HepG2 (cell line): ENCODE data around the gene SNU13. TPM values are rescaled to one million over a fixed set of nuclear protein-coding genes. Genes with fewer than 3 reads are reported as not detected.

Source experiments
- ATAC-seq: fragments of 200-7000 bp; cut with Tn5 transposase; 3 replicates; pipeline ENCODE4 v1.9.1; 2020; ENCODE audit warnings: mild to moderate bottlenecking, moderate library complexity
- BruUV-seq: library from RNA; stranded (reverse); fragments of 400-500 nt; replicated peaks from 2 replicates; lab custom pipeline; 2021; lab: Mats Ljungman, UMichigan
- CTCF ChIA-PET: fragments of 300-600 bp; formaldehyde crosslinking; extraction: SDS; loops from one replicate; lab custom pipeline; 2021; ENCODE audit warnings: low total read pairs, inconsistent platforms, low intra/inter-chr PET ratio; lab: Yijun Ruan, JAX
- POLR2A ChIA-PET: fragments of 350-600 bp; sonication (Branson Sonifier 250); formaldehyde crosslinking; loops from one replicate; lab custom pipeline; 2020; ENCODE audit warnings: antibody characterized with exemption, inconsistent platforms; lab: Yijun Ruan, JAX
- DNase-seq: peaks from one replicate; pipeline ENCODE4 v3.0.0-alpha.2; 2015; ENCODE audit warnings: low spot score
- FAIRE-seq: peaks from 3 replicates; lab custom pipeline; 2011; peaks lifted over from hg19 to GRCh38; lab: Jason Lieb, UNC
- H2AFZ ChIP-seq: one replicate; pipeline ENCODE4 v1.6.1; 2011; ENCODE audit warnings: low read length, inconsistent platforms
- H3K27ac ChIP-seq: fragments of 300-600 bp; 3 replicates; pipeline ENCODE4 v1.8.0; 2011; ENCODE audit warnings: mixed run types, mild to moderate bottlenecking, mixed read lengths, low read length, inconsistent platforms; ENCODE audit not compliant: insufficient read depth; ENCODE audit errors: extremely low read length
- H3K27me3 ChIP-seq, 2 experiments: fragments of 200-600 bp in 1 of 2; 2 replicates in 1 of 2; 3 replicates in 1 of 2; pipeline versions ENCODE4 v1.6.0 to v1.8.0; 2011; ENCODE audit warnings: low read length in 2 of 2, mild to moderate bottlenecking in 2 of 2, moderate library complexity in 2 of 2, inconsistent platforms in 1 of 2; ENCODE audit not compliant: insufficient read depth in 2 of 2, control insufficient read depth in 1 of 2
- H3K36me3 ChIP-seq, 2 experiments: fragments of 200-600 bp in 1 of 2; replicated peaks in 1 of 2; 2 replicates in 1 of 2; 3 replicates in 1 of 2; pipeline versions ENCODE4 v1.5.1 to v1.8.0; 2011; ENCODE audit warnings: low read length in 2 of 2, inconsistent platforms in 1 of 2; ENCODE audit not compliant: insufficient read depth in 2 of 2, control insufficient read depth in 1 of 2
- H3K4me1 ChIP-seq: 2 replicates; pipeline ENCODE4 v1.5.1; 2012; ENCODE audit warnings: low read length, inconsistent platforms; ENCODE audit not compliant: insufficient read depth
- H3K4me2 ChIP-seq: 2 replicates; pipeline ENCODE4 v1.6.0; 2011; ENCODE audit warnings: low read depth, low read length, inconsistent platforms
- H3K4me3 ChIP-seq, 3 experiments: fragments of 200-600 bp in 1 of 3; sonication (generic), shearing (Covaris generic) in 1 of 3; replicated peaks in 1 of 3; 2 replicates each; pipeline ENCODE4 v1.5.1; 2011 to 2016; ENCODE audit warnings: low read length in 3 of 3, inconsistent platforms in 2 of 3, low read depth in 2 of 3, mild to moderate bottlenecking in 2 of 3, control low read depth in 1 of 3, mixed read lengths in 1 of 3; ENCODE audit not compliant: insufficient read depth in 1 of 3
- H3K79me2 ChIP-seq: one replicate; pipeline ENCODE4 v1.6.1; 2011; ENCODE audit warnings: low read length, inconsistent platforms; ENCODE audit not compliant: insufficient read depth
- H3K9ac ChIP-seq: 2 replicates; pipeline ENCODE4 v1.6.0; 2011; ENCODE audit warnings: mild to moderate bottlenecking, low read depth, low read length, inconsistent platforms; ENCODE audit not compliant: insufficient read depth
- H3K9me3 ChIP-seq: 2 replicates; pipeline ENCODE4 v1.5.1; 2012; ENCODE audit warnings: mild to moderate bottlenecking, low read length
- H4K20me1 ChIP-seq: 2 replicates; pipeline ENCODE4 v1.6.0; 2011; ENCODE audit warnings: inconsistent platforms, mild to moderate bottlenecking, low read length, moderate library complexity; ENCODE audit not compliant: insufficient read depth
- BHLHE40 ChIP-seq: IDR thresholded peaks from 2 replicates; pipeline ENCODE4 v1.6.1; 2011; ENCODE audit warnings: low read length, improper control_type of control experiment
- FOXC1 ChIP-seq: sonication (generic); formaldehyde crosslinking; IDR thresholded peaks from 2 replicates; pipeline ENCODE4 v1.8.0; 2022; ENCODE audit warnings: mild to moderate bottlenecking, missing genetic modification reagents, borderline replicate concordance
- MTA3 ChIP-seq: sonication (generic); formaldehyde crosslinking; IDR thresholded peaks from 2 replicates; pipeline ENCODE4 v1.4.0; 2020; ENCODE audit warnings: missing genetic modification reagents
- NFE2L1 ChIP-seq: sonication (generic); formaldehyde crosslinking; IDR thresholded peaks from 2 replicates; pipeline ENCODE4 v1.4.0; 2020; ENCODE audit warnings: missing genetic modification reagents, mild to moderate bottlenecking, borderline replicate concordance
- NFIB ChIP-seq: sonication (generic); formaldehyde crosslinking; IDR thresholded peaks from 2 replicates; pipeline ENCODE4 v1.9.0; 2021; ENCODE audit warnings: missing genetic modification reagents, mild to moderate bottlenecking, borderline replicate concordance
- NFKBIZ ChIP-seq: IDR thresholded peaks from 2 replicates; pipeline ENCODE4 v1.6.1; 2018; ENCODE audit warnings: missing genetic modification reagents, missing compliant biosample characterization
- SAP130 ChIP-seq: IDR thresholded peaks from 2 replicates; pipeline ENCODE4 v1.6.1; 2016; ENCODE audit warnings: low read depth
- TARDBP ChIP-seq: sonication (generic); formaldehyde crosslinking; IDR thresholded peaks from 2 replicates; pipeline ENCODE4 v1.8.0; 2022; ENCODE audit warnings: mild to moderate bottlenecking, missing genetic modification reagents
- ZBTB21 ChIP-seq: sonication (generic); formaldehyde crosslinking; IDR thresholded peaks from 2 replicates; pipeline ENCODE4 v1.4.0; 2020; ENCODE audit warnings: missing genetic modification reagents
- ZFYVE20 ChIP-seq: sonication (generic); formaldehyde crosslinking; IDR thresholded peaks from 2 replicates; pipeline ENCODE4 v1.8.0; 2023; ENCODE audit warnings: low read depth, mild to moderate bottlenecking, moderate library complexity, missing genetic modification reagents, borderline replicate concordance
- ZNF232 ChIP-seq: sonication (generic); formaldehyde crosslinking; IDR thresholded peaks from 2 replicates; pipeline ENCODE4 v1.4.0; 2020; ENCODE audit warnings: missing genetic modification reagents, borderline replicate concordance
- ZNF331 ChIP-seq: sonication (generic); formaldehyde crosslinking; IDR thresholded peaks from 2 replicates; pipeline ENCODE4 v1.4.0; 2020; ENCODE audit warnings: missing genetic modification reagents
- ZNF619 ChIP-seq: sonication (generic); formaldehyde crosslinking; IDR thresholded peaks from 2 replicates; pipeline ENCODE4 v1.4.0; 2020; ENCODE audit warnings: mild to moderate bottlenecking, missing genetic modification reagents
- ZNF782 ChIP-seq: sonication (generic); formaldehyde crosslinking; IDR thresholded peaks from 2 replicates; pipeline ENCODE4 v1.4.0; 2020; ENCODE audit warnings: missing genetic modification reagents, mild to moderate bottlenecking, borderline replicate concordance
- ZSCAN30 ChIP-seq: sonication (generic); formaldehyde crosslinking; IDR thresholded peaks from 2 replicates; pipeline ENCODE4 v1.5.0; 2020; ENCODE audit warnings: mild to moderate bottlenecking, missing genetic modification reagents
- WGBS: methylation state at CpG from one replicate; pipeline ENCODE4 v1.1.6; 2017; ENCODE audit warnings: low lambda C conversion rate; 5-methylcytosine and 5-hydroxymethylcytosine counted together
- in situ Hi-C: cut with HindIII; loops from 2 replicates; pipeline ENCODE4 v1.10.0; 2017; ENCODE audit warnings: low pct_unique_long_range_greater_than_20kb; ENCODE audit not compliant: extremely low pct_ligation_motif_present
- intact Hi-C: fragments of 100-400 bp; cut with micrococcal nuclease; formaldehyde crosslinking; loops from one replicate; pipeline ENCODE4 v1.10.0; 2022; ENCODE audit not compliant: unreplicated experiment
- polyA plus RNA-seq, 8 experiments: library from polyadenylated mRNA; depleted of rRNA in 3 of 8; stranded (reverse) in 7 of 8; unstranded in 1 of 8; fragments of >200 nt; fragmentation: Illumina TruSeq in 4 of 8; extraction: Trizol in 4 of 8; gene quantifications; 2 replicates each; pipeline versions ENCODE4 v1.2.1 to v1.2.3, GENCODE V29; 2011 to 2016; ENCODE audit warnings: low read depth in 4 of 8, missing spikeins in 1 of 8, mixed read lengths in 1 of 8; ENCODE audit not compliant: insufficient read depth in 1 of 8
- total RNA-seq, 5 experiments: library from RNA; depleted of rRNA; stranded (reverse); fragments of >200 nt; fragmentation: Illumina TruSeq; extraction: Trizol; gene quantifications; 2 replicates each; pipeline ENCODE4 v1.2.3, GENCODE V29; 2016; ENCODE audit warnings: low read depth in 1 of 5
- TF ChIP-seq, protein P1 (sequence below): sonication (generic); formaldehyde crosslinking; IDR thresholded peaks from 2 replicates; pipeline ENCODE4 v1.9.0; 2021; ENCODE audit warnings: missing genetic modification reagents, borderline replicate concordance

SNU13 gene
- total and polyA plus RNA-seq, 2 of the 13 experiments (the other 11 are each of a cell fraction or from before 2014, with no cell fraction given) = 203 to 287 TPM

DNA sequence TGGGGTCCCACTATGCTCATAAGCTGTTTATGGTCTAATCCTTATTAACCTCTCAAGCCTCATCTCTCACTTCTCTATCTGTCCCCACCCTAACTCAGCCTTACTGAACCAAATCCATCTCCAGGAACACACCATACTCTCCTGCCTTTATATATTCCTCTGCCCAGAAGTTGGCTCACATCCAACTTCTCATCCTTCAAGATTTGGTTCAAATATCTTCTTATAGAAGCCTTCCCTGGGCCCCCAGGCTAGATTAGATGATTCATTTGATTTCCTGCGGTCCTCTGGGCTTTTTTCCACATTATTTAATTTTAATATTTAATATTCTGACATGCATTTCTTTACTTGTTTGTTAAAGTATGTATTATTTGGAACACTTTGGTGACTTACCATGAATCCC is 33.8 kb upstream of the SNU13 start:
- in situ Hi-C loops = no loop called here
- ATAC-seq = no peak
- H3K4me2 ChIP-seq = no peak overlapping the region
- WGBS = 7% methylated on average over 1 of the region's 1 CpG
- no peaks in the 10 kb centered on the region for H3K36me3 ChIP-seq
- no peaks in the 10 kb centered on the region for H3K4me1 ChIP-seq
- H3K9ac ChIP-seq = no peak overlapping the region
- no peaks in the 10 kb centered on the region for H3K79me2 ChIP-seq
- BruUV-seq = no TSS peak
- POLR2A ChIA-PET = no interaction called here
- CTCF ChIA-PET = no interaction called here
- FAIRE-seq = no peak
- DNase-seq = no peak
- no peaks in the 10 kb centered on the region; a peak in 2 of 5 replicates for H3K27me3 ChIP-seq
- no peaks in the 10 kb centered on the region for H4K20me1 ChIP-seq
- TF ChIP-seq ZSCAN30 = no peak
- TF ChIP-seq, protein P1, sequence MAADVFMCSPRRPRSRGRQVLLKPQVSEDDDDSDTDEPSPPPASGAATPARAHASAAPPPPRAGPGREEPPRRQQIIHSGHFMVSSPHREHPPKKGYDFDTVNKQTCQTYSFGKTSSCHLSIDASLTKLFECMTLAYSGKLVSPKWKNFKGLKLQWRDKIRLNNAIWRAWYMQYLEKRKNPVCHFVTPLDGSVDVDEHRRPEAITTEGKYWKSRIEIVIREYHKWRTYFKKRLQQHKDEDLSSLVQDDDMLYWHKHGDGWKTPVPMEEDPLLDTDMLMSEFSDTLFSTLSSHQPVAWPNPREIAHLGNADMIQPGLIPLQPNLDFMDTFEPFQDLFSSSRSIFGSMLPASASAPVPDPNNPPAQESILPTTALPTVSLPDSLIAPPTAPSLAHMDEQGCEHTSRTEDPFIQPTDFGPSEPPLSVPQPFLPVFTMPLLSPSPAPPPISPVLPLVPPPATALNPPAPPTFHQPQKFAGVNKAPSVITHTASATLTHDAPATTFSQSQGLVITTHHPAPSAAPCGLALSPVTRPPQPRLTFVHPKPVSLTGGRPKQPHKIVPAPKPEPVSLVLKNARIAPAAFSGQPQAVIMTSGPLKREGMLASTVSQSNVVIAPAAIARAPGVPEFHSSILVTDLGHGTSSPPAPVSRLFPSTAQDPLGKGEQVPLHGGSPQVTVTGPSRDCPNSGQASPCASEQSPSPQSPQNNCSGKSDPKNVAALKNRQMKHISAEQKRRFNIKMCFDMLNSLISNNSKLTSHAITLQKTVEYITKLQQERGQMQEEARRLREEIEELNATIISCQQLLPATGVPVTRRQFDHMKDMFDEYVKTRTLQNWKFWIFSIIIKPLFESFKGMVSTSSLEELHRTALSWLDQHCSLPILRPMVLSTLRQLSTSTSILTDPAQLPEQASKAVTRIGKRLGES (CRISPR knock-in tag) = no peak
- TF ChIP-seq ZNF619 (CRISPR knock-in tag) = no peak
- TF ChIP-seq FOXC1 (CRISPR knock-in tag) = no peak
- TF ChIP-seq BHLHE40 = no peak
- TF ChIP-seq NFIB (CRISPR knock-in tag) = no peak
- no peak for TF ChIP-seq ZFYVE20 (CRISPR knock-in tag)
- TF ChIP-seq ZNF331 (CRISPR knock-in tag) = no peak
- no peak for TF ChIP-seq SAP130
- no peak for TF ChIP-seq ZNF782 (CRISPR knock-in tag)
- TF ChIP-seq NFE2L1 (CRISPR knock-in tag) = no peak
- no peak for TF ChIP-seq ZBTB21 (CRISPR knock-in tag)
- TF ChIP-seq ZNF232 (CRISPR knock-in tag) = no peak
- no peak for TF ChIP-seq MTA3 (CRISPR knock-in tag)
- TF ChIP-seq TARDBP (CRISPR knock-in tag) = no peak
- no peak for TF ChIP-seq NFKBIZ (CRISPR knock-in tag)
- TF ChIP-seq, all 625 proteins: peak for 0
- intact Hi-C loops = no loop called here
- H3K4me3 ChIP-seq = no peak overlapping the region
- H2AFZ ChIP-seq = no peak overlapping the region
- no peak overlapping the region for H3K27ac ChIP-seq
- H3K9me3 ChIP-seq = no peaks in the 10 kb centered on the region
